K562 (cell line): ENCODE measurements around the gene SEC61A1. TPM values are rescaled to one million over a fixed set of nuclear protein-coding genes. Genes with fewer than 3 reads are reported as not detected.

ENCODE experiments used
- CUX1 ChIP-seq: fragments of 200-800 bp; sonication (Bioruptor generic); IDR thresholded peaks from 2 replicates; pipeline ENCODE4 v1.6.1; 2016; ENCODE audit warnings: missing genetic modification characterization, missing compliant biosample characterization
- DEAF1 ChIP-seq: fragments of 450-650 bp; formaldehyde crosslinking; IDR thresholded peaks from 2 replicates; pipeline ENCODE4 v1.4.0; 2020; ENCODE audit warnings: mild to moderate bottlenecking, moderate library complexity
- KDM5B ChIP-seq: fragments of 200-600 bp; sonication (generic); IDR thresholded peaks from 2 replicates; pipeline ENCODE4 v1.6.1; 2012; ENCODE audit warnings: low read depth, mild to moderate bottlenecking, moderate library complexity, low read length, control low read depth, inconsistent platforms; ENCODE audit not compliant: insufficient replicate concordance
- OTX1 ChIP-seq: fragments of 450-650 bp; formaldehyde crosslinking; IDR thresholded peaks from 2 replicates; pipeline ENCODE4 v1.4.0; 2022; ENCODE audit warnings: mild to moderate bottlenecking
- POLR2H ChIP-seq: IDR thresholded peaks from 2 replicates; pipeline ENCODE4 v1.6.1; 2016; ENCODE audit warnings: missing genetic modification characterization, low read depth, mild to moderate bottlenecking, control low read depth, missing compliant biosample characterization, moderate library complexity
- PURB ChIP-seq: sonication (generic); formaldehyde crosslinking; IDR thresholded peaks from 2 replicates; pipeline ENCODE4 v1.9.0; 2021; ENCODE audit warnings: low read depth, mild to moderate bottlenecking, missing genetic modification reagents
- TEAD2 ChIP-seq: fragments of 450-650 bp; IDR thresholded peaks from 2 replicates; pipeline ENCODE4 v1.6.1; 2016; ENCODE audit warnings: missing genetic modification characterization, control low read depth, missing compliant biosample characterization
- TRIM25 ChIP-seq: fragments of 450-650 bp; IDR thresholded peaks from 2 replicates; pipeline ENCODE4 v1.7.0; 2016; ENCODE audit warnings: borderline replicate concordance
- ZBTB11 ChIP-seq, 3 experiments: fragments of 200-800 bp in 1 of 3; fragments of 250-450 bp in 1 of 3; fragments of 450-650 bp in 1 of 3; sonication (Bioruptor Pico) in 1 of 3; sonication (Bioruptor generic) in 1 of 3; formaldehyde crosslinking in 1 of 3; IDR thresholded peaks; 2 replicates each; pipeline versions ENCODE4 v1.6.1 to v1.8.0; 2016 to 2022; ENCODE audit warnings: mild to moderate bottlenecking in 2 of 3, missing genetic modification characterization in 2 of 3, missing compliant biosample characterization in 1 of 3, moderate library complexity in 1 of 3
- ZNF184 ChIP-seq: sonication (generic); formaldehyde crosslinking; IDR thresholded peaks from 2 replicates; pipeline ENCODE4 v1.5.0; 2020; ENCODE audit warnings: missing genetic modification reagents
- ZNF408 ChIP-seq: fragments of 250-450 bp; sonication (Bioruptor Pico); IDR thresholded peaks from 2 replicates; pipeline ENCODE4 v1.4.0; 2020; ENCODE audit warnings: low read depth, mild to moderate bottlenecking, moderate library complexity
- ZNF445 ChIP-seq: fragments of 250-450 bp; sonication (Bioruptor Pico); IDR thresholded peaks from 2 replicates; pipeline ENCODE4 v1.4.0; 2020; ENCODE audit warnings: low read depth, mild to moderate bottlenecking, moderate library complexity
- ZNF584 ChIP-seq: fragments of 200-800 bp; sonication (Bioruptor generic); IDR thresholded peaks from 2 replicates; pipeline ENCODE4 v1.6.1; 2016; ENCODE audit warnings: low read depth, mild to moderate bottlenecking, missing genetic modification characterization, missing compliant biosample characterization
- polyA plus RNA-seq, 8 experiments: library from polyadenylated mRNA; depleted of rRNA in 4 of 8; stranded (reverse) in 5 of 8; unstranded in 3 of 8; fragments of >200 nt; fragmentation: Nextera tagmentation in 2 of 8; fragmentation: Illumina TruSeq in 1 of 8; extraction: Ambion mirVana in 2 of 8; extraction: Trizol in 1 of 8; gene quantifications; 2 replicates each; pipeline versions ENCODE4 v1.2.1 to v1.2.3, GENCODE V29; 2011 to 2014; ENCODE audit warnings: inconsistent platforms in 1 of 8, missing spikeins in 1 of 8
- total RNA-seq, 7 experiments: library from RNA; depleted of rRNA in 6 of 7; stranded (reverse); fragments of >200 nt in 6 of 7; fragmentation: Illumina TruSeq in 2 of 7; extraction: Trizol in 2 of 7; gene quantifications; 2 replicates each; pipeline versions ENCODE4 v1.2.1 to v1.2.3, GENCODE V29; 2011 to 2021; ENCODE audit warnings: low replicate concordance in 1 of 7

SEC61A1 gene
- total and polyA plus RNA-seq, 9 of the 15 experiments (the other 6 are each of a cell fraction or from before 2014, with no cell fraction given), result 1.9 to 140 (median 79.1) TPM

GRCh38 chr3:128075522-128076482 lies 23.6 kb downstream of the SEC61A1 start (continued):
- TF ChIP-seq CUX1 (no peak), DEAF1 (CRISPR knock-in tag) (peak; percentile 60; the same call in 1 of the 2 replicates), ZNF445 (CRISPR knock-in tag) (no peak), POLR2H (tag) (no peak), ZNF584 (peak; percentile 10; the same call in 1 of the 2 replicates), KDM5B (no peak), TEAD2 (tag) (no peak), PURB (no peak), ZNF184 (CRISPR knock-in tag) (no peak), ZBTB11 (CRISPR knock-in tag; IDR thresholded peaks at IDR 0.05) (no peak), OTX1 (no peak), ZNF408 (CRISPR knock-in tag) (no peak), TRIM25 (no peak)
